CD4-positive, alpha-beta T cell (primary cell): ENCODE measurements around the gene TPCN2. TPM values are rescaled to one million over a fixed set of nuclear protein-coding genes. Genes with fewer than 3 reads are reported as not detected.

Experiments
- ATAC-seq: fragments of 200-7000 bp; cut with Tn5 transposase; one replicate; pipeline ENCODE4 v1.10.0; 2022; ENCODE audit warnings: mild to moderate bottlenecking; ENCODE audit not compliant: poor library complexity
- CTCF ChIA-PET: fragments of 350-600 bp; sonication (Branson Sonifier 250); formaldehyde crosslinking; loops from one replicate; lab custom pipeline; 2021; ENCODE audit warnings: antibody characterized with exemption, inconsistent platforms; lab: Charles Lee
- POLR2A ChIA-PET: fragments of 350-600 bp; sonication (Branson Sonifier 250); formaldehyde crosslinking; loops from one replicate; lab custom pipeline; 2021; ENCODE audit warnings: antibody characterized with exemption, inconsistent platforms; lab: Charles Lee
- DNase-seq, 14 experiments: peaks; one replicate each; pipeline ENCODE4 v3.0.0-alpha.2; 2013 to 2020; ENCODE audit warnings: mixed read lengths in 2 of 14
- H3K27ac ChIP-seq, 2 donors: one replicate each; pipeline versions ENCODE4 v1.5.1 to v1.7.0; 2013; ENCODE audit warnings: low read length in 2 of 2, low read depth in 1 of 2, mild to moderate bottlenecking in 1 of 2
- H3K27me3 ChIP-seq, 2 experiments: 1 replicate in 1 of 2; 2 replicates in 1 of 2; pipeline versions ENCODE4 v1.6.1 to v1.7.0; 2013; ENCODE audit warnings: low read length in 2 of 2, control low read depth in 1 of 2, mild to moderate bottlenecking in 1 of 2, moderate library complexity in 1 of 2; ENCODE audit not compliant: insufficient read depth in 2 of 2, control insufficient read depth in 1 of 2
- H3K36me3 ChIP-seq: one replicate; pipeline ENCODE4 v1.6.1; 2013; ENCODE audit warnings: low read length, control low read depth; ENCODE audit not compliant: insufficient read depth
- H3K4me1 ChIP-seq: one replicate; pipeline ENCODE4 v1.6.1; 2013; ENCODE audit warnings: low read length, control low read depth; ENCODE audit not compliant: insufficient read depth
- H3K4me3 ChIP-seq: one replicate; pipeline ENCODE4 v1.5.1; 2013; ENCODE audit warnings: mild to moderate bottlenecking, low read length, moderate library complexity
- H3K9me3 ChIP-seq, 2 experiments: 1 replicate in 1 of 2; 2 replicates in 1 of 2; pipeline versions ENCODE4 v1.6.1 to v1.7.0; 2013; ENCODE audit warnings: low read length in 2 of 2, mild to moderate bottlenecking in 2 of 2, control low read depth in 1 of 2, moderate library complexity in 1 of 2; ENCODE audit not compliant: control insufficient read depth in 1 of 2, insufficient read depth in 1 of 2
- H3K27ac Mint-ChIP-seq: one replicate; pipeline ENCODE4 v1.8.0; 2020; ENCODE audit warnings: mixed read lengths
- H3K27me3 Mint-ChIP-seq: one replicate; pipeline ENCODE4 v1.8.0; 2021; ENCODE audit warnings: mixed read lengths
- H3K36me3 Mint-ChIP-seq: one replicate; pipeline ENCODE4 v1.8.0; 2021; ENCODE audit warnings: low read depth, mixed read lengths
- H3K4me1 Mint-ChIP-seq: one replicate; pipeline ENCODE4 v1.8.0; 2021; ENCODE audit warnings: low read depth, mixed read lengths
- H3K4me3 Mint-ChIP-seq: one replicate; pipeline ENCODE4 v1.8.0; 2020; ENCODE audit warnings: mild to moderate bottlenecking, mixed read lengths
- H3K9me3 Mint-ChIP-seq: one replicate; pipeline ENCODE4 v1.8.0; 2020; ENCODE audit warnings: mixed read lengths
- intact Hi-C, 2 experiments: fragments of 100-400 bp; cut with DNase I in 1 of 2; cut with micrococcal nuclease in 1 of 2; formaldehyde crosslinking; loops; one replicate each; pipeline versions ENCODE4 v1.15.1 to v1.9.0; 2023 to 2025; cut with DNase I, micrococcal nuclease
- total RNA-seq, 174 experiments: library from RNA in 2 of 174; stranded (reverse) in 2 of 174; gene quantifications; one replicate each; pipeline ENCODE4 v1.2.3 and lab custom pipeline; 2021 to 2026
- TF ChIP-seq, protein P1 (sequence below): fragments of 200-600 bp; IDR thresholded peaks from one replicate; pipeline ENCODE4 v1.8.0; 2022; ENCODE audit warnings: antibody characterized with exemption, mild to moderate bottlenecking

TPCN2 gene
- total RNA-seq, 2 experiments from 2014 or later, result 10.2 to 11.5 TPM

- no peak overlapping the region for H3K27ac Mint-ChIP-seq
- H3K9me3 Mint-ChIP-seq, result no peaks in the 10 kb centered on the region
- peaks cover 5% of the 10 kb centered on the region for H3K4me1 Mint-ChIP-seq
- intact Hi-C loops, result no loop called here
- Histone ChIP-seq H3K4me1 (peaks cover 18% of the 10 kb centered on the region), H3K9me3 (peaks cover 0 to 4% of the 10 kb centered on the region in 2 experiments), H3K4me3 (no peak overlapping the region), H3K36me3 (no peaks in the 10 kb centered on the region), H3K27ac (no peak overlapping the region), H3K27me3 (peaks cover 42 to 60% of the 10 kb centered on the region in 2 experiments)
- peaks cover 41% of the 10 kb centered on the region for H3K27me3 Mint-ChIP-seq
- TF ChIP-seq, protein P1, sequence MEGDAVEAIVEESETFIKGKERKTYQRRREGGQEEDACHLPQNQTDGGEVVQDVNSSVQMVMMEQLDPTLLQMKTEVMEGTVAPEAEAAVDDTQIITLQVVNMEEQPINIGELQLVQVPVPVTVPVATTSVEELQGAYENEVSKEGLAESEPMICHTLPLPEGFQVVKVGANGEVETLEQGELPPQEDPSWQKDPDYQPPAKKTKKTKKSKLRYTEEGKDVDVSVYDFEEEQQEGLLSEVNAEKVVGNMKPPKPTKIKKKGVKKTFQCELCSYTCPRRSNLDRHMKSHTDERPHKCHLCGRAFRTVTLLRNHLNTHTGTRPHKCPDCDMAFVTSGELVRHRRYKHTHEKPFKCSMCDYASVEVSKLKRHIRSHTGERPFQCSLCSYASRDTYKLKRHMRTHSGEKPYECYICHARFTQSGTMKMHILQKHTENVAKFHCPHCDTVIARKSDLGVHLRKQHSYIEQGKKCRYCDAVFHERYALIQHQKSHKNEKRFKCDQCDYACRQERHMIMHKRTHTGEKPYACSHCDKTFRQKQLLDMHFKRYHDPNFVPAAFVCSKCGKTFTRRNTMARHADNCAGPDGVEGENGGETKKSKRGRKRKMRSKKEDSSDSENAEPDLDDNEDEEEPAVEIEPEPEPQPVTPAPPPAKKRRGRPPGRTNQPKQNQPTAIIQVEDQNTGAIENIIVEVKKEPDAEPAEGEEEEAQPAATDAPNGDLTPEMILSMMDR, result no peak
- DNase-seq (peak in 5 of 14 experiments; percentile 7 to 29 (median 12)), ATAC-seq (peak; percentile 48)
- CTCF ChIA-PET, result interaction anchor here (0.6 kb wide), 1 partner anchor 11 kb away, joined by 3 read pairs; no protein-coding TSS in a partner anchor
- POLR2A ChIA-PET, result no interaction called here
- H3K4me3 Mint-ChIP-seq, result no peak overlapping the region
- H3K36me3 Mint-ChIP-seq, result no peaks in the 10 kb centered on the region
Measured at GRCh38 chr11:69010964-69011623, 37.6 kb upstream of the TPCN2 start.

DNA sequence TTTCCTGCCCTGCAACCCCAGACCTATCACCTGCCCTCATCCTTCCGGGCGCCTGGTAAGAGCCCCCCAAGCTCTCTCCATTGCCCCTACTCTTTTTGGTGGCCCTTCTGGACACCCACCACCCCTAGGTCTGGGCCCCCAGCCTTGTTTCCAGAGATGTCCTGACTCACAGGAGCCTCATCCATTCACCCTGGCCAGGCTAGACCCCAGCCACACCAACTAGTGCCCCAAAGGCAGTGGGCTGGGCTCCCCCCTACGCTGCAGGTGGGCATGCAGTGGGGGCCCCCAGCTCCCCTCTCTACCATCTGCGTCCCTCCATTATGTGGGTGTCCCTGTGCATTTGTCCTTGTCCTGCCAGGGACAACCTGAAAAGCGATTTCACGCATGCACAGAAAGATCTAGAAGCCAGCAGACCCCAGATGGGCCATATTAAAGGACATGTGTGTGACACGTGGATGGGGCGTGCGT, 37.1 kb upstream of the TPCN2 start:
- H3K27ac Mint-ChIP-seq, result no peak overlapping the region

DNA sequence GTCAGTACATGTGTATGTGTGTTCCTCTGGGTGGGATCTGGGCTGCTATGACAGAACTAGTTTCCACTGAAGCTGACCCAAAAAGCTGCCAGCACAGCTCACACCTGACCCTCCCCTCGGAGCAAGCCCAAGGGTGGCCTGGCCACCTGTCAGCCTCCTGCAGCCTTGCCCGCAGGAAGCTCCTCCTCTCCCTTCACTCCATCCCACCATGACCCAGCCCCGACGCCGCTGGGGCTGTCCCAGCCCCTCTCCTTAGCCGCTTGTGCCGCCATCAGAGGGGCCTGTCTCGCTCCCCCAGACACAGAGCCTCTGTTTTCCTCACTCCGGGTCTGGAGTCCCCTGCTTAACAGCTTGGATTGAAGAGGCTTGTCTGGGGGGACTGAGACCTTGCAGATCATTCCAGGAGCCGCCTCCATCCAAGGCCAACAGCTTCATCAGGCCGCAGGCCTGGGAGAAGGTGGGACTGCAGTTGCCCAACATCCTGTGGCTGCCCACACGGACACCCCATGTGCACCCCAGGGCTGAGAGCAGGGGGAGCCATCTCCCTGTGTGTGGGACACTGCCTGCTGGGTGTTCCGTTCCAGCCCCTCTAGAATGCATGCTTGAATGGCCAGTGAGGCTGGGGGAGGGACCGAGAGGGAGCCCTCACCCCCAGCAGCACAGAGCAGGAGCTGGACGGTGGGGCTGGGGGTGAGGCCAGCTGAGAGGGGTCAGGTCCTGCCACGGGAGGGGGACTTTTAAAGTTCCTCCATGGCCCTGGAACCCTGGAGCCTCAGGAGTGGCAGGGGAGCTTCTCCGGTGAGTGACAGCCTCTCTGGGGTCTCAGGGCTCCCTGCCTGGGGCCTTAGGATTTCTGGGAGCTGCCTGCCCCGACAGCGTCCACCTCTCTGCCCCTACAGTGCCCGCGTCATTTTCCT, 36.4 kb upstream of the TPCN2 start:
- no peak overlapping the region for H3K27ac Mint-ChIP-seq
- no peaks in the 10 kb centered on the region for H3K9me3 Mint-ChIP-seq
- H3K4me3 Mint-ChIP-seq, result no peak overlapping the region
- peaks cover 18% of the 10 kb centered on the region for H3K4me1 ChIP-seq
- H3K36me3 ChIP-seq, result no peaks in the 10 kb centered on the region
- H3K27ac ChIP-seq, result no peak overlapping the region
- ChIA-PET CTCF (no interaction called here), POLR2A (no interaction called here)
- no peaks in the 10 kb centered on the region for H3K36me3 Mint-ChIP-seq
- no peak for DNase-seq
- peaks cover 39 to 60% of the 10 kb centered on the region in 2 experiments for H3K27me3 ChIP-seq
- H3K4me3 ChIP-seq, result no peak overlapping the region
- peaks cover 0 to 4% of the 10 kb centered on the region in 2 experiments for H3K9me3 ChIP-seq
- no peak for ATAC-seq
- peaks cover 5% of the 10 kb centered on the region for H3K4me1 Mint-ChIP-seq
- peaks cover 39% of the 10 kb centered on the region for H3K27me3 Mint-ChIP-seq
- intact Hi-C loops, result no loop called here
- TF ChIP-seq, protein P1, result no peak

More for the DNA sequence above, 37.1 kb upstream of the TPCN2 start:
- no peaks in the 10 kb centered on the region for H3K36me3 Mint-ChIP-seq
- H3K27me3 Mint-ChIP-seq, result peaks cover 41% of the 10 kb centered on the region
- ChIA-PET POLR2A (no interaction called here), CTCF (no interaction called here)
- intact Hi-C loops, result no loop called here
- H3K4me1 ChIP-seq, result peaks cover 18% of the 10 kb centered on the region
- H3K4me3 ChIP-seq, result no peak overlapping the region
- H3K27ac ChIP-seq, result no peak overlapping the region
- peaks cover 5% of the 10 kb centered on the region for H3K4me1 Mint-ChIP-seq
- no peak overlapping the region for H3K4me3 Mint-ChIP-seq
- DNase-seq, result no peak
- no peaks in the 10 kb centered on the region for H3K36me3 ChIP-seq
- H3K27me3 ChIP-seq, result peaks cover 42 to 60% of the 10 kb centered on the region in 2 experiments
- ATAC-seq, result no peak
- TF ChIP-seq, protein P1, result no peak
- H3K9me3 ChIP-seq, result peaks cover 0 to 4% of the 10 kb centered on the region in 2 experiments
- H3K9me3 Mint-ChIP-seq, result no peaks in the 10 kb centered on the region
